IMR-90 (cell line): Measurements from ENCODE around the gene TMEM126B. TPM values are rescaled to one million over a fixed set of nuclear protein-coding genes. Genes with fewer than 3 reads are reported as not detected.
"Not testable (repeated sequence)": the region's sequence is repeated elsewhere in the genome, so short reads cannot be mapped to it uniquely, and the experiment has no call there.

ENCODE experiments used
- ATAC-seq: fragments of 200-7000 bp; cut with Tn5 transposase; 2 replicates; pipeline ENCODE4 v1.9.1; 2020; ENCODE audit warnings: low read depth, mild to moderate bottlenecking, moderate library complexity
- BruUV-seq: library from RNA; stranded (reverse); fragments of 400-500 nt; replicated peaks from 2 replicates; lab custom pipeline; 2021; lab: Mats Ljungman, UMichigan
- CTCF ChIA-PET: fragments of 300-600 bp; formaldehyde crosslinking; extraction: SDS; loops from one replicate; lab custom pipeline; 2021; ENCODE audit warnings: antibody characterized with exemption; lab: Yijun Ruan, JAX
- POLR2A ChIA-PET: fragments of 300-600 bp; sonication (Branson Sonifier 250); formaldehyde crosslinking; loops from one replicate; lab custom pipeline; 2022; ENCODE audit warnings: antibody characterized with exemption; ENCODE audit not compliant: unreplicated experiment; lab: Charles Lee
- DNase-seq: peaks from one replicate; pipeline ENCODE4 v3.0.0; 2013
- H2AFZ ChIP-seq: replicated peaks from 2 replicates; pipeline ENCODE3; 2013; ENCODE audit warnings: low read length, mild to moderate bottlenecking; ENCODE audit not compliant: poor library complexity
- H2AK5ac ChIP-seq: 2 replicates; pipeline ENCODE4 v1.6.1; 2013; ENCODE audit warnings: low read depth, low read length, inconsistent platforms
- H2AK9ac ChIP-seq: replicated peaks from 2 replicates; pipeline ENCODE3; 2013; ENCODE audit warnings: mild to moderate bottlenecking, low read depth, low read length, moderate library complexity; ENCODE audit not compliant: poor library complexity
- H2BK120ac ChIP-seq: 2 replicates; pipeline ENCODE4 v1.6.1; 2013; ENCODE audit warnings: low read depth, low read length, inconsistent platforms
- H2BK15ac ChIP-seq: 3 replicates; pipeline ENCODE4 v1.6.1; 2013; ENCODE audit warnings: low read depth, low read length, inconsistent platforms
- H2BK20ac ChIP-seq: 2 replicates; pipeline ENCODE4 v1.6.1; 2013; ENCODE audit warnings: low read depth, mild to moderate bottlenecking, inconsistent platforms, low read length, moderate library complexity
- H2BK5ac ChIP-seq: 2 replicates; pipeline ENCODE4 v1.6.1; 2013; ENCODE audit warnings: mild to moderate bottlenecking, low read depth, low read length, inconsistent platforms; ENCODE audit not compliant: poor library complexity, severe bottlenecking
- H3K14ac ChIP-seq: replicated peaks from 2 replicates; pipeline ENCODE4 v1.6.1; 2013; ENCODE audit warnings: low read depth, low read length, inconsistent platforms
- H3K18ac ChIP-seq: 2 replicates; pipeline ENCODE4 v1.6.1; 2013; ENCODE audit warnings: low read depth, low read length, control low read depth
- H3K23ac ChIP-seq: 2 replicates; pipeline ENCODE4 v1.6.1; 2013; ENCODE audit warnings: low read depth, low read length, inconsistent platforms
- H3K27ac ChIP-seq: 2 replicates; pipeline ENCODE4 v1.5.1; 2013; ENCODE audit warnings: mild to moderate bottlenecking, control low read depth, low read length; ENCODE audit not compliant: insufficient read depth
- H3K27me3 ChIP-seq: 2 replicates; pipeline ENCODE4 v1.6.1; 2013; ENCODE audit warnings: low read length; ENCODE audit not compliant: control insufficient read depth, insufficient read depth
- H3K36me3 ChIP-seq: 2 replicates; pipeline ENCODE4 v1.6.1; 2013; ENCODE audit warnings: low read length, mixed read lengths; ENCODE audit not compliant: control insufficient read depth, insufficient read depth
- H3K4ac ChIP-seq: 2 replicates; pipeline ENCODE4 v1.6.1; 2013; ENCODE audit warnings: low read depth, low read length, inconsistent platforms
- H3K4me1 ChIP-seq: 2 replicates; pipeline ENCODE4 v1.6.1; 2013; ENCODE audit warnings: low read length, mixed read lengths; ENCODE audit not compliant: control insufficient read depth, insufficient read depth
- H3K4me2 ChIP-seq: 2 replicates; pipeline ENCODE4 v1.6.1; 2013; ENCODE audit warnings: low read depth, mild to moderate bottlenecking, control low read depth, low read length, moderate library complexity
- H3K4me3 ChIP-seq: 2 replicates; pipeline ENCODE4 v1.5.1; 2013; ENCODE audit warnings: low read depth, mild to moderate bottlenecking, control low read depth, low read length, moderate library complexity; ENCODE audit not compliant: insufficient read depth
- H3K56ac ChIP-seq: 2 replicates; pipeline ENCODE4 v1.6.1; 2013; ENCODE audit warnings: low read length, inconsistent platforms; ENCODE audit not compliant: insufficient read depth; ENCODE audit errors: extremely low read depth
- H3K79me1 ChIP-seq, 2 experiments: 2 replicates each; pipeline ENCODE4 v1.6.1; 2013; ENCODE audit warnings: low read length in 2 of 2, inconsistent platforms in 1 of 2, low read depth in 1 of 2
- H3K9ac ChIP-seq: 2 replicates; pipeline ENCODE4 v1.6.1; 2013; ENCODE audit warnings: low read depth, low read length, control low read depth
- H3K9me1 ChIP-seq: 2 replicates; pipeline ENCODE4 v1.6.1; 2013; ENCODE audit warnings: low read length, inconsistent platforms; ENCODE audit not compliant: insufficient read depth
- H3K9me3 ChIP-seq: 2 replicates; pipeline ENCODE4 v1.6.1; 2013; ENCODE audit warnings: low read length; ENCODE audit not compliant: control insufficient read depth, insufficient read depth
- H4K20me1 ChIP-seq: 2 replicates; pipeline ENCODE4 v1.6.1; 2013; ENCODE audit warnings: low read length, inconsistent platforms; ENCODE audit not compliant: insufficient read depth
- H4K5ac ChIP-seq: 2 replicates; pipeline ENCODE4 v1.6.1; 2013; ENCODE audit warnings: mild to moderate bottlenecking, low read depth, low read length, control low read depth
- H4K8ac ChIP-seq, 2 experiments: 2 replicates each; pipeline ENCODE4 v1.6.1; 2013; ENCODE audit warnings: low read depth in 2 of 2, low read length in 2 of 2, control low read depth in 1 of 2, inconsistent platforms in 1 of 2
- H4K91ac ChIP-seq: 2 replicates; pipeline ENCODE4 v1.6.1; 2013; ENCODE audit warnings: low read depth, low read length, inconsistent platforms; ENCODE audit not compliant: insufficient read depth
- WGBS, 2 experiments: methylation state at CpG; one replicate each; pipeline versions ENCODE4 v1.1.5 to v1.1.7; 2013; ENCODE audit warnings: missing lambda C conversion rate in 2 of 2; ENCODE audit not compliant: insufficient read length in 1 of 2; ENCODE audit errors: extremely low coverage in 2 of 2; 5-methylcytosine and 5-hydroxymethylcytosine counted together
- dilution Hi-C: fragments of 300-500 bp; cut with HindIII; formaldehyde crosslinking; loops from one replicate; pipeline ENCODE4 v1.14.3; 2018; ENCODE audit warnings: low sequenced_read_pairs; ENCODE audit not compliant: unreplicated experiment
- in situ Hi-C: fragments of 300-500 bp; cut with MboI; formaldehyde crosslinking; loops from 3 replicates; pipeline ENCODE4 v1.14.3; 2019; ENCODE audit warnings: low sequenced_read_pairs, inconsistent platforms, mixed read lengths
- intact Hi-C: fragments of 100-400 bp; cut with micrococcal nuclease; formaldehyde crosslinking; loops from 2 replicates; pipeline ENCODE4 v1.10.0; 2022
- polyA plus RNA-seq, 3 experiments: library from polyadenylated mRNA; depleted of rRNA; stranded (reverse); fragments of >200 nt; gene quantifications; 2 replicates each; pipeline ENCODE4 v1.2.3, GENCODE V29; 2012; ENCODE audit warnings: low replicate concordance in 1 of 3
- total RNA-seq: library from RNA; depleted of rRNA; stranded (reverse); fragments of >200 nt; gene quantifications from 2 replicates; pipeline ENCODE4 v1.2.3, GENCODE V29; 2012

TMEM126B gene
- total and polyA plus RNA-seq, 2 of the 4 experiments (the other 2 are of a cell fraction), result 44.6 to 56.8 TPM

- H2AK9ac ChIP-seq, H3K23ac ChIP-seq, H2BK15ac ChIP-seq, H4K8ac ChIP-seq, H3K9me1 ChIP-seq, H2BK20ac ChIP-seq, CTCF ChIA-PET, H3K27me3 ChIP-seq, dilution Hi-C loops, H2AK5ac ChIP-seq, H3K79me1 ChIP-seq, H3K4me2 ChIP-seq, H3K27ac ChIP-seq, H2BK120ac ChIP-seq, H4K91ac ChIP-seq, H3K9ac ChIP-seq, DNase-seq, H3K4ac ChIP-seq, H3K9me3 ChIP-seq, H2AFZ ChIP-seq, H3K14ac ChIP-seq, intact Hi-C loops, BruUV-seq, H2BK5ac ChIP-seq, H3K18ac ChIP-seq, H3K56ac ChIP-seq, H4K20me1 ChIP-seq, H3K36me3 ChIP-seq, ATAC-seq, H3K4me1 ChIP-seq, H3K4me3 ChIP-seq, H4K5ac ChIP-seq, POLR2A ChIA-PET, in situ Hi-C loops: not testable (repeated sequence)
- no CpG with 5 or more reads among the region's 3 CpGs for WGBS, 2 experiments
Observed at GRCh38 chr11:85606237-85606636, 22.2 kb upstream of the TMEM126B start.

GRCh38 chr11:85608621-85609020 is 19.8 kb upstream of the TMEM126B start:
- H2BK120ac ChIP-seq, H4K20me1 ChIP-seq, ATAC-seq, H3K4me3 ChIP-seq, DNase-seq, H3K4ac ChIP-seq, H3K9me1 ChIP-seq, intact Hi-C loops, H4K5ac ChIP-seq, H3K4me1 ChIP-seq, BruUV-seq, dilution Hi-C loops, CTCF ChIA-PET, H2BK15ac ChIP-seq, H3K14ac ChIP-seq, H3K4me2 ChIP-seq, H3K56ac ChIP-seq, H2AK9ac ChIP-seq, H2AFZ ChIP-seq, POLR2A ChIA-PET, H3K27me3 ChIP-seq, H3K23ac ChIP-seq, H2BK20ac ChIP-seq, in situ Hi-C loops, H3K18ac ChIP-seq, H3K9ac ChIP-seq, H3K27ac ChIP-seq, H2AK5ac ChIP-seq, H3K36me3 ChIP-seq, H2BK5ac ChIP-seq, H4K91ac ChIP-seq, H3K9me3 ChIP-seq, H4K8ac ChIP-seq, H3K79me1 ChIP-seq: not testable (repeated sequence)
